ENCODE data around the gene SLC6A15.

The SLC6A15 gene

GRCh38 chr12:84912198-84913128 lies at the start of gene SLC6A15:
Gene SLC6A15 (minus strand): TSS chr12:84912799. CDS start chr12:84892120, 20,679 bp downstream.
- no peaks in the 10 kb centered on the region for H3K36me3 ChIP-seq (ENCODE audit: insufficient read depth, insufficient read length, low read length)
- peak within 1 kb of the TSS; percentile 71 for H3K4me3 ChIP-seq (ENCODE audit: insufficient read length, low read depth)
- DNase-seq (ENCODE audit: low read depth, low spot score), result peak; percentile 68
- peaks cover 4% of the 10 kb centered on the region for H3K4me1 ChIP-seq (ENCODE audit: insufficient read depth, insufficient read length)
- H3K9ac ChIP-seq (ENCODE audit: insufficient read length, low read depth), result peak within 1 kb of the TSS; percentile 70
- H3K9me3 ChIP-seq (ENCODE audit: insufficient read depth, low read length), result no peaks in the 10 kb centered on the region
- TF ChIP-seq YY1 (IDR thresholded peaks at IDR 0.05; ENCODE audit: insufficient read depth, insufficient read length), result no peak
- TF ChIP-seq SUZ12 (IDR thresholded peaks at IDR 0.05; ENCODE audit: extremely low read depth, insufficient read depth, insufficient read length), result no peak
- no peak for TF ChIP-seq ZNF274 (IDR thresholded peaks at IDR 0.05; ENCODE audit: low read depth, low read length)
- H3K27me3 ChIP-seq (ENCODE audit: insufficient read depth, insufficient read length), result no peaks in the 10 kb centered on the region

DNA sequence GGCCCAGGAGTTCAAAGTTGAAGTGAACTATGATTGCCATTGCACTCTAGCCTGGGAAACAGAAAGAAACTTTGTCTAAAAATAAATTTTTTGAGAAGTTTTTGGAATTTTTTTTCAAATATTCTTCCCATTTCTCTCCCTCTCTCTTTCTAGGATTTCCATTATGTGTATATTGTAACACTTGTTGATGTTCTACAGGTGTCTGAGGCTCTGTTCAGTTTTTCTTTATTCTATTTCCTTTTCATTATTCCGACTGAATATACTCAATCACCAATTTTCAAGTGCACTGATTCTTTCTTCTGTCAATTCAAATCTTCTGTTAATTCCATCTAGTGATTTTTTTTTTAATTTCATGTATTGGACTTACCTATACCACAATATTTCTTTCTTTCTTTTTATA lies 48.3 kb upstream of the SLC6A15 start:
- H3K27me3 ChIP-seq (ENCODE audit: insufficient read depth, insufficient read length), result no peaks in the 10 kb centered on the region
- H3K4me3 ChIP-seq (ENCODE audit: insufficient read length, low read depth), result no peak overlapping the region
- no peaks in the 10 kb centered on the region for H3K4me1 ChIP-seq (ENCODE audit: insufficient read depth, insufficient read length)
- no peaks in the 10 kb centered on the region for H3K36me3 ChIP-seq (ENCODE audit: insufficient read depth, insufficient read length, low read length)
- no peaks in the 10 kb centered on the region for H3K9me3 ChIP-seq (ENCODE audit: insufficient read depth, low read length)
- DNase-seq (ENCODE audit: low read depth, low spot score), result no peak
- TF ChIP-seq ZNF274 (IDR thresholded peaks at IDR 0.05; ENCODE audit: low read depth, low read length), result no peak
- no peak for TF ChIP-seq SUZ12 (IDR thresholded peaks at IDR 0.05; ENCODE audit: extremely low read depth, insufficient read depth, insufficient read length)
- no peak for TF ChIP-seq YY1 (IDR thresholded peaks at IDR 0.05; ENCODE audit: insufficient read depth, insufficient read length)
- H3K9ac ChIP-seq (ENCODE audit: insufficient read length, low read depth), result no peak overlapping the region

DNA sequence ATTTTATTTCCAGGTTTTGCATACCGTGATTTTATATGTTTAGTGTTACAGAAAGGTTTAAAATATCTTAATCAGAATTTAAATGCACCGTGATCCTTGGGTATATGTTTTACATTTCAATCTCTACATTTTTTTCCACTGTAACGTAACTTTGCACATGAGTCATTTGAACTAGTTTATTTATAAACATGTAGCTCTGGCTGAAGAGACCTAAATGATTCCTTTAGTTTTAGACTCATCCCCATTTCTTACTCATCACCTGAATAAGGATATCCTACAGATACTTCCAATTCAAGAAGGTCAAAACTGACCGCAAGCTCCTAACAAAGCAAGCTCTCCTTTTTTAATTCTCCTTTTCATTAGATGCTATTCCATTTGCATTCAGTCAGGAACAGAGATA lies 42.7 kb upstream of the SLC6A15 start:
- Histone ChIP-seq H3K4me3 (ENCODE audit: insufficient read length, low read depth) (no peak overlapping the region), H3K9me3 (ENCODE audit: insufficient read depth, low read length) (no peaks in the 10 kb centered on the region), H3K9ac (ENCODE audit: insufficient read length, low read depth) (no peak overlapping the region), H3K36me3 (ENCODE audit: insufficient read depth, insufficient read length, low read length) (no peaks in the 10 kb centered on the region), H3K27me3 (ENCODE audit: insufficient read depth, insufficient read length) (no peaks in the 10 kb centered on the region), H3K4me1 (ENCODE audit: insufficient read depth, insufficient read length) (no peaks in the 10 kb centered on the region)
- no peak for DNase-seq (ENCODE audit: low read depth, low spot score)
- TF ChIP-seq YY1 (IDR thresholded peaks at IDR 0.05; ENCODE audit: insufficient read depth, insufficient read length), result no peak
- no peak for TF ChIP-seq ZNF274 (IDR thresholded peaks at IDR 0.05; ENCODE audit: low read depth, low read length)
- no peak for TF ChIP-seq SUZ12 (IDR thresholded peaks at IDR 0.05; ENCODE audit: extremely low read depth, insufficient read depth, insufficient read length)

- H3K27me3 ChIP-seq (ENCODE audit: insufficient read depth, insufficient read length), result no peaks in the 10 kb centered on the region
- H3K9ac ChIP-seq (ENCODE audit: insufficient read length, low read depth), result no peak overlapping the region
- no peak for DNase-seq (ENCODE audit: low read depth, low spot score)
- TF ChIP-seq YY1 (IDR thresholded peaks at IDR 0.05; ENCODE audit: insufficient read depth, insufficient read length) (no peak), ZNF274 (IDR thresholded peaks at IDR 0.05; ENCODE audit: low read depth, low read length) (no peak), SUZ12 (IDR thresholded peaks at IDR 0.05; ENCODE audit: extremely low read depth, insufficient read depth, insufficient read length) (no peak)
- no peaks in the 10 kb centered on the region for H3K9me3 ChIP-seq (ENCODE audit: insufficient read depth, low read length)
- H3K4me1 ChIP-seq (ENCODE audit: insufficient read depth, insufficient read length), result no peaks in the 10 kb centered on the region
- no peaks in the 10 kb centered on the region for H3K36me3 ChIP-seq (ENCODE audit: insufficient read depth, insufficient read length, low read length)
- no peak overlapping the region for H3K4me3 ChIP-seq (ENCODE audit: insufficient read length, low read depth)
Measured at GRCh38 chr12:84954415-84954814, 41.8 kb upstream of the SLC6A15 start.

DNA sequence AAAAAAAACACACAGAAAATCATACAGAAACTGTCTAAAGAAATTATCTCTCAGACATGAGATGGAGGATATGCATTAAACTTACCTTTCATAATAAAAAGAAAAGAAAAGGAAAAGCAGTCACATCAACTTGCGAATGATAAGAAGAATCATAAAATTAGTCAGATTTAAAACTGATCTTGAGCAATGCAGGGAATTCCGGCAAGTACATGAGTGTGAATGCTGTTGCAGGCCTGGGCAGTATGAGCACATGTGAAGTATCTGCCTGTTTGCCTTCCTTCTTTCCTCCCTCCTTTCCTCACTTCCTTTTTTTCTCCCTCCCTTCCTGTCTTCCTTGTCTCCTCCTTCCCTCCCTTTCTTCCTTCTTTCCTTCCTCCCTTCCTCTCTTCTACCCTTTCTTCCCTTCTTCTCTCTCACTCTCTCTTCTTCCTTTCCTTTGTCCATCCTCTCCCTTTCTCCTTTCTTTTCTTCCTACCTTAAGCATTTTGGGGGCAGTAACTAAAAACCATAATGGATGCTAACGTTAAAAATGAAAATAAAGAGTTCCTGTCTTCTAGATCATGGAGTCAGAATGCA lies 38.5 kb upstream of the SLC6A15 start:
- H3K9me3 ChIP-seq (ENCODE audit: insufficient read depth, low read length), result no peaks in the 10 kb centered on the region
- no peak for TF ChIP-seq ZNF274 (IDR thresholded peaks at IDR 0.05; ENCODE audit: low read depth, low read length)
- TF ChIP-seq SUZ12 (IDR thresholded peaks at IDR 0.05; ENCODE audit: extremely low read depth, insufficient read depth, insufficient read length), result no peak
- no peak for TF ChIP-seq YY1 (IDR thresholded peaks at IDR 0.05; ENCODE audit: insufficient read depth, insufficient read length)
- H3K4me3 ChIP-seq (ENCODE audit: insufficient read length, low read depth), result no peak overlapping the region
- no peaks in the 10 kb centered on the region for H3K36me3 ChIP-seq (ENCODE audit: insufficient read depth, insufficient read length, low read length)
- H3K9ac ChIP-seq (ENCODE audit: insufficient read length, low read depth), result no peak overlapping the region
- no peak for DNase-seq (ENCODE audit: low read depth, low spot score)
- H3K4me1 ChIP-seq (ENCODE audit: insufficient read depth, insufficient read length), result no peaks in the 10 kb centered on the region
- no peaks in the 10 kb centered on the region for H3K27me3 ChIP-seq (ENCODE audit: insufficient read depth, insufficient read length)

GRCh38 chr12:84946753-84947152 lies 34.2 kb upstream of the SLC6A15 start:
- TF ChIP-seq SUZ12 (IDR thresholded peaks at IDR 0.05; ENCODE audit: extremely low read depth, insufficient read depth, insufficient read length) (no peak), ZNF274 (IDR thresholded peaks at IDR 0.05; ENCODE audit: low read depth, low read length) (no peak), YY1 (IDR thresholded peaks at IDR 0.05; ENCODE audit: insufficient read depth, insufficient read length) (no peak)
- Histone ChIP-seq H3K9ac (ENCODE audit: insufficient read length, low read depth) (no peak overlapping the region), H3K4me3 (ENCODE audit: insufficient read length, low read depth) (no peak overlapping the region), H3K27me3 (ENCODE audit: insufficient read depth, insufficient read length) (no peaks in the 10 kb centered on the region), H3K9me3 (ENCODE audit: insufficient read depth, low read length) (no peaks in the 10 kb centered on the region), H3K36me3 (ENCODE audit: insufficient read depth, insufficient read length, low read length) (no peaks in the 10 kb centered on the region), H3K4me1 (ENCODE audit: insufficient read depth, insufficient read length) (no peaks in the 10 kb centered on the region)
- no peak for DNase-seq (ENCODE audit: low read depth, low spot score)

DNA sequence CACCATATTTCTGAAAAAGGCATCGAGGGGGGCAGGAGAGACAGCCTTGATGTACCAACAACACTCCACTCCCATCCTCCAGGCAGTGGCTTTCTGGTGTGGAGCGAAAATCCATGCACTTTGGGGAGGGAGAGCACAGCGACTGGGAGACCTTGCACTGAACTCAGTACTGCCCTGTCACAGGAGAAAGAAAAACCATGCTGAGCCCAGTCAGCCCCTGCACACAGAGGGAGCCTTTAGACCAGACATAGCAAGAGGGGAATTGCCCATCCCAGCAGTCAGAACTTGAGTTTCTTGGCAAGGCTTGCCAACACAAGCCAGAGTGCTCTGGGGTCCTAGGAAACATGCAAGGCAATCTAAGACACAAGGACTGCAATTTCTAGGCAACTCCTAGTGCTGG lies 24.8 kb upstream of the SLC6A15 start:
- Histone ChIP-seq H3K36me3 (ENCODE audit: insufficient read depth, insufficient read length, low read length) (no peaks in the 10 kb centered on the region), H3K4me1 (ENCODE audit: insufficient read depth, insufficient read length) (no peaks in the 10 kb centered on the region), H3K27me3 (ENCODE audit: insufficient read depth, insufficient read length) (no peaks in the 10 kb centered on the region), H3K9me3 (ENCODE audit: insufficient read depth, low read length) (no peaks in the 10 kb centered on the region), H3K9ac (ENCODE audit: insufficient read length, low read depth) (no peak overlapping the region), H3K4me3 (ENCODE audit: insufficient read length, low read depth) (no peak overlapping the region)
- DNase-seq (ENCODE audit: low read depth, low spot score), result no peak
- TF ChIP-seq ZNF274 (IDR thresholded peaks at IDR 0.05; ENCODE audit: low read depth, low read length), result no peak
- no peak for TF ChIP-seq YY1 (IDR thresholded peaks at IDR 0.05; ENCODE audit: insufficient read depth, insufficient read length)
- TF ChIP-seq SUZ12 (IDR thresholded peaks at IDR 0.05; ENCODE audit: extremely low read depth, insufficient read depth, insufficient read length), result no peak
